HCT116 (cell line): ENCODE results near the gene CRACR2A. TPM values are rescaled to one million over a fixed set of nuclear protein-coding genes. Genes with fewer than 3 reads are reported as not detected.

Experiments
- ATAC-seq: fragments of 200-7000 bp; cut with Tn5 transposase; 2 replicates; pipeline ENCODE4 v1.9.1; 2020; ENCODE audit warnings: mild to moderate bottlenecking, moderate library complexity
- BruUV-seq: library from RNA; stranded (reverse); fragments of 400-500 nt; replicated peaks from 2 replicates; lab custom pipeline; 2021; lab: Mats Ljungman, UMichigan
- CTCF ChIA-PET: fragments of 300-600 bp; sonication (Branson Sonifier 250); formaldehyde crosslinking; loops from one replicate; lab custom pipeline; 2021; ENCODE audit warnings: antibody characterized with exemption; lab: Charles Lee
- POLR2A ChIA-PET: fragments of 300-600, 350-600 bp; sonication (Branson Sonifier 250); formaldehyde crosslinking; loops from one replicate; lab custom pipeline; 2021; ENCODE audit warnings: antibody characterized with exemption; lab: Charles Lee
- RAD21 ChIA-PET, 2 experiments: fragments of 300-600 bp; sonication (Branson Sonifier 250); formaldehyde crosslinking; loops; one replicate each; lab custom pipeline; 2023; ENCODE audit warnings: low total read pairs in 2 of 2; ENCODE audit not compliant: uncharacterized antibody in 2 of 2, unreplicated experiment in 2 of 2, low non-redundant PET in 1 of 2; lab: Charles Lee
- DNase-seq: peaks from one replicate; pipeline ENCODE4 v3.0.0-alpha.2; 2010; ENCODE audit warnings: low read depth, low spot score
- H2AFZ ChIP-seq: fragments of 200-600 bp; shearing (Covaris generic), sonication (generic); 2 replicates; pipeline ENCODE4 v1.6.1; 2017; ENCODE audit warnings: low read depth, mixed run types, mixed read lengths, antibody characterized with exemption, low read length; ENCODE audit not compliant: poor library complexity, severe bottlenecking
- H3K27ac ChIP-seq: 2 replicates; pipeline ENCODE4 v1.5.1; 2012; ENCODE audit warnings: low read depth, low read length
- H3K27me3 ChIP-seq: fragments of 200-600 bp; sonication (generic); 2 replicates; pipeline ENCODE4 v1.6.1; 2016; ENCODE audit warnings: mixed run types, low read length, mixed read lengths; ENCODE audit not compliant: insufficient read depth
- H3K36me3 ChIP-seq, 2 experiments: fragments of 200-500 bp in 1 of 2; fragments of 200-600 bp in 1 of 2; sonication (Bioruptor generic) in 1 of 2; sonication (generic) in 1 of 2; 2 replicates each; pipeline versions ENCODE4 v1.5.1 to v1.6.1; 2014 to 2016; ENCODE audit warnings: low read length in 2 of 2, inconsistent platforms in 1 of 2, mixed read lengths in 1 of 2, mixed run types in 1 of 2; ENCODE audit not compliant: insufficient read depth in 2 of 2, control insufficient read depth in 1 of 2
- H3K4me1 ChIP-seq, 2 experiments: fragments of 200-600 bp in 1 of 2; sonication (generic) in 1 of 2; 2 replicates each; pipeline versions ENCODE4 v1.5.1 to v1.6.1; 2012 to 2017; ENCODE audit warnings: low read length in 2 of 2, inconsistent platforms in 1 of 2, mild to moderate bottlenecking in 1 of 2, mixed read lengths in 1 of 2, mixed run types in 1 of 2, moderate library complexity in 1 of 2; ENCODE audit not compliant: insufficient read depth in 2 of 2, control insufficient read depth in 1 of 2
- H3K4me2 ChIP-seq: fragments of 200-600 bp; sonication (generic); 2 replicates; pipeline ENCODE4 v1.6.1; 2017; ENCODE audit warnings: mixed run types, low read length, mixed read lengths
- H3K4me3 ChIP-seq, 2 experiments: fragments of 200-600 bp in 1 of 2; sonication (generic) in 1 of 2; replicated peaks in 1 of 2; 2 replicates each; pipeline ENCODE4 v1.5.1; 2011 to 2016; ENCODE audit warnings: low read length in 2 of 2, control low read depth in 1 of 2, low read depth in 1 of 2, mild to moderate bottlenecking in 1 of 2, mixed read lengths in 1 of 2, mixed run types in 1 of 2
- H3K79me2 ChIP-seq: fragments of 200-600 bp; sonication (generic); 2 replicates; pipeline ENCODE4 v1.6.1; 2017; ENCODE audit warnings: mild to moderate bottlenecking, mixed run types, low read length, moderate library complexity, mixed read lengths; ENCODE audit not compliant: insufficient read depth
- H3K9ac ChIP-seq: fragments of 200-600 bp; sonication (generic); 2 replicates; pipeline ENCODE4 v1.6.1; 2016; ENCODE audit warnings: low read length, mixed read lengths
- H3K9me2 ChIP-seq: fragments of 200-600 bp; sonication (generic), shearing (Covaris generic); 2 replicates; pipeline ENCODE4 v1.6.1; 2017; ENCODE audit warnings: mixed run types, mild to moderate bottlenecking, moderate library complexity; ENCODE audit not compliant: insufficient read depth
- H3K9me3 ChIP-seq, 2 experiments: fragments of 200-500 bp in 1 of 2; fragments of 200-600 bp in 1 of 2; sonication (Bioruptor generic) in 1 of 2; sonication (generic) in 1 of 2; 2 replicates each; pipeline ENCODE4 v1.6.1; 2014 to 2017; ENCODE audit warnings: low read length in 2 of 2, mixed read lengths in 2 of 2, inconsistent platforms in 1 of 2, low read depth in 1 of 2, mild to moderate bottlenecking in 1 of 2, mixed run types in 1 of 2, moderate library complexity in 1 of 2; ENCODE audit not compliant: control insufficient read depth in 1 of 2, insufficient read depth in 1 of 2
- H4K20me1 ChIP-seq: fragments of 200-600 bp; sonication (generic), shearing (Covaris generic); 2 replicates; pipeline ENCODE4 v1.6.1; 2017; ENCODE audit warnings: mixed run types, mild to moderate bottlenecking, moderate library complexity; ENCODE audit not compliant: insufficient read depth
- CBX3 ChIP-seq: IDR thresholded peaks from 2 replicates; pipeline ENCODE4 v1.6.1; 2012; ENCODE audit warnings: low read depth
- CEBPB ChIP-seq: IDR thresholded peaks from 2 replicates; pipeline ENCODE4 v1.6.1; 2012; ENCODE audit warnings: low read depth
- ELF1 ChIP-seq: IDR thresholded peaks from 2 replicates; pipeline ENCODE4 v1.6.1; 2012; ENCODE audit warnings: low read depth, borderline replicate concordance
- EZH2 ChIP-seq: fragments of 200-600 bp; sonication (generic); IDR thresholded peaks from 2 replicates; pipeline ENCODE4 v1.6.1; 2017; ENCODE audit warnings: antibody characterized with exemption, mixed run types
- EZH2phosphoT487 ChIP-seq: fragments of 200-600 bp; IDR thresholded peaks from 2 replicates; pipeline ENCODE4 v1.6.1; 2018; ENCODE audit warnings: antibody characterized with exemption, borderline replicate concordance
- FOSL1 ChIP-seq: IDR thresholded peaks from 2 replicates; pipeline ENCODE4 v1.6.1; 2012; ENCODE audit warnings: low read depth
- JUND ChIP-seq: IDR thresholded peaks from 2 replicates; pipeline ENCODE4 v1.6.1; 2012
- MAX ChIP-seq: IDR thresholded peaks from 2 replicates; pipeline ENCODE4 v1.6.1; 2012
- POLR2A ChIP-seq: IDR thresholded peaks from 2 replicates; pipeline ENCODE4 v1.7.0; 2011; ENCODE audit warnings: borderline replicate concordance; ENCODE audit not compliant: insufficient read depth, insufficient read length; ENCODE audit errors: extremely low read depth
- POLR2AphosphoS5 ChIP-seq: IDR thresholded peaks from 2 replicates; pipeline ENCODE4 v1.6.1; 2011; ENCODE audit warnings: mild to moderate bottlenecking, low read depth, low read length, moderate library complexity
- REST ChIP-seq: IDR thresholded peaks from 2 replicates; pipeline ENCODE4 v1.6.1; 2012; ENCODE audit warnings: low read depth
- SP1 ChIP-seq: IDR thresholded peaks from 2 replicates; pipeline ENCODE4 v1.6.1; 2012; ENCODE audit warnings: low read depth
- TCF7L2 ChIP-seq: IDR thresholded peaks from 2 replicates; pipeline ENCODE4 v1.7.0; 2011; ENCODE audit warnings: borderline replicate concordance, inconsistent platforms; ENCODE audit not compliant: insufficient read depth, insufficient read length; ENCODE audit errors: extremely low read depth
- YY1 ChIP-seq: IDR thresholded peaks from 2 replicates; pipeline ENCODE4 v1.6.1; 2011; ENCODE audit warnings: low read length, low read depth, moderate library complexity, mild to moderate bottlenecking; ENCODE audit not compliant: insufficient replicate concordance; ENCODE audit errors: extremely low read depth
- ZBTB33 ChIP-seq: IDR thresholded peaks from 2 replicates; pipeline ENCODE4 v1.6.1; 2011; ENCODE audit warnings: mild to moderate bottlenecking, low read length, moderate library complexity; ENCODE audit not compliant: insufficient replicate concordance; ENCODE audit errors: extremely low read depth
- ZFX ChIP-seq: fragments of 450-650 bp; IDR thresholded peaks from 2 replicates; pipeline ENCODE4 v1.6.1; 2017
- intact Hi-C: fragments of 100-400 bp; cut with micrococcal nuclease; formaldehyde crosslinking; loops from 2 replicates; pipeline ENCODE4 v1.10.0; 2022
- total RNA-seq: library from RNA; stranded (reverse); gene quantifications from one replicate; pipeline ENCODE4 v1.2.1, GENCODE V29; 2021; ENCODE audit not compliant: unreplicated experiment

CRACR2A gene
- total RNA-seq, 1 experiment from 2014 or later = 18.4 TPM

- ChIA-PET POLR2A (no interaction called here), CTCF (no interaction called here), RAD21 (no interaction called here)
- intact Hi-C loops = no loop called here
- Histone ChIP-seq H3K27me3 (no peaks in the 10 kb centered on the region), H3K36me3 (no peaks in the 10 kb centered on the region; a peak in 1 of 4 replicates), H2AFZ (no peak overlapping the region), H3K9me3 (no peaks in the 10 kb centered on the region), H4K20me1 (no peaks in the 10 kb centered on the region), H3K9ac (no peak overlapping the region), H3K27ac (no peak overlapping the region), H3K4me1 (no peaks in the 10 kb centered on the region), H3K4me3 (no peak overlapping the region), H3K9me2 (no peaks in the 10 kb centered on the region), H3K79me2 (no peaks in the 10 kb centered on the region), H3K4me2 (no peak overlapping the region)
- DNase-seq = no peak
- no peak for ATAC-seq
- BruUV-seq = no TSS peak
- TF ChIP-seq JUND (no peak), CBX3 (no peak), EZH2 (no peak), POLR2AphosphoS5 (no peak), ZBTB33 (no peak), ELF1 (no peak), CEBPB (no peak), TCF7L2 (no peak), FOSL1 (no peak), MAX (no peak), YY1 (no peak), EZH2phosphoT487 (no peak), POLR2A (no peak), ZFX (no peak), SP1 (no peak), REST (no peak)
These were observed 39.4 kb downstream of the CRACR2A start for GRCh38 chr12:3713483-3713882.
